Spleen (tissue), 11 donors: ENCODE measurements around the gene NRXN3. TPM values are rescaled to one million over a fixed set of nuclear protein-coding genes. Genes with fewer than 3 reads are reported as not detected.

ENCODE experiments used
- DNase-seq: peaks from one replicate; pipeline ENCODE4 v3.0.0-alpha.2; 2020
- H3K27ac ChIP-seq, 8 donors: fragments of 200-600 bp; sonication (generic) in 7 of 8; 1 replicate in 4 of 8; 2 replicates in 4 of 8; pipeline versions ENCODE4 v1.5.0 to v1.8.0; 2016 to 2021; ENCODE audit warnings: inconsistent platforms in 4 of 8, mild to moderate bottlenecking in 4 of 8, moderate library complexity in 1 of 8
- H3K27me3 ChIP-seq, 7 donors: fragments of 200-600 bp; sonication (generic) in 6 of 7; replicated peaks in 1 of 7; 1 replicate in 4 of 7; 2 replicates in 3 of 7; pipeline versions ENCODE4 v1.5.0 to v1.8.0; 2016 to 2021; ENCODE audit warnings: inconsistent platforms in 3 of 7, mild to moderate bottlenecking in 1 of 7
- H3K36me3 ChIP-seq, 6 donors: fragments of 200-600 bp; sonication (generic) in 5 of 6; 1 replicate in 4 of 6; 2 replicates in 2 of 6; pipeline versions ENCODE4 v1.5.0 to v1.8.0; 2016 to 2021; ENCODE audit warnings: inconsistent platforms in 2 of 6
- H3K4me1 ChIP-seq, 6 donors: fragments of 200-600 bp; sonication (generic) in 5 of 6; 1 replicate in 3 of 6; 2 replicates in 3 of 6; pipeline versions ENCODE4 v1.5.0 to v1.8.0; 2016 to 2021; ENCODE audit warnings: inconsistent platforms in 3 of 6
- H3K4me3 ChIP-seq, 8 donors: fragments of 200-600 bp; sonication (generic) in 7 of 8; 1 replicate in 4 of 8; 2 replicates in 4 of 8; pipeline versions ENCODE4 v1.5.0 to v1.8.0; 2016 to 2021; ENCODE audit warnings: inconsistent platforms in 4 of 8, mild to moderate bottlenecking in 4 of 8, moderate library complexity in 2 of 8
- H3K9me3 ChIP-seq, 8 donors: fragments of 200-600 bp; sonication (generic) in 7 of 8; 1 replicate in 4 of 8; 2 replicates in 4 of 8; pipeline versions ENCODE4 v1.5.0 to v1.8.0; 2016 to 2021; ENCODE audit warnings: inconsistent platforms in 4 of 8
- CTCF ChIP-seq, 11 experiments: fragments of 200-600 bp in 7 of 11; fragments of 450-650 bp in 4 of 11; sonication (generic) in 4 of 11; IDR thresholded peaks in 8 of 11; conservative IDR thresholded peaks in 3 of 11; 1 replicate in 7 of 11; 2 replicates in 4 of 11; pipeline versions ENCODE4 v1.4.0 to v1.8.0; 2016 to 2021; ENCODE audit warnings: antibody characterized with exemption in 11 of 11, inconsistent platforms in 4 of 11, mild to moderate bottlenecking in 1 of 11
- POLR2A ChIP-seq, 3 donors: fragments of 450-650 bp; IDR thresholded peaks; one replicate each; pipeline ENCODE4 v1.5.1; 2017; ENCODE audit warnings: antibody characterized with exemption in 3 of 3, mild to moderate bottlenecking in 1 of 3
- POLR2AphosphoS5 ChIP-seq, 3 donors: sonication (generic); formaldehyde crosslinking; IDR thresholded peaks; one replicate each; pipeline ENCODE4 v1.5.1; 2017; ENCODE audit warnings: antibody characterized with exemption in 3 of 3
- WGBS, 5 donors: extraction: QIAGEN DNeasy Blood & Tissue Kit in 3 of 5; methylation state at CpG; one replicate each; pipeline versions ENCODE4 v1.1.5 to v1.1.7; 2013 to 2018; 5-methylcytosine and 5-hydroxymethylcytosine counted together
- intact Hi-C: fragments of 100-400 bp; cut with DNase I; formaldehyde crosslinking; loops from one replicate; pipeline ENCODE4 v1.15.0; 2023; ENCODE audit warnings: low total_unique reads
- polyA plus RNA-seq, 3 donors: library from polyadenylated mRNA; stranded (reverse); fragments of 200-250 nt; gene quantifications; one replicate each; pipeline ENCODE4 v1.2.1, GENCODE V29; 2013
- total RNA-seq, 7 donors: library from RNA; depleted of rRNA in 3 of 7; stranded (reverse); fragments of >200 nt in 3 of 7; fragmentation: NEBNext Ultra II Directional in 4 of 7; extraction: Animal tissue kit (Norgen Biotek cat#: 25700) in 4 of 7; gene quantifications; one replicate each; pipeline versions ENCODE4 v1.1.0 to v1.2.1, GENCODE V29; 2016 to 2021
- donor health status: healthy with polysubstance abuse.
- donor health status: DM: no; HTN: no; CAD: no; lungs with moderate emphysema.
- donor health status: DM: no; HTN: no; CAD: no.
- donor health status: Bipolar disorder and iron deficiency.
- donor health status: healthy.
- donor health status: DM: no; HTN: no; CAD: no.
- donor health status: DM: yes; HTN: yes; CAD: no.

NRXN3 gene
- total and polyA plus RNA-seq, 10 donors: 0.21 to 11.5 (median 1.6) TPM

- Histone ChIP-seq H3K9me3 (no peaks in the 10 kb centered on the region), H3K27ac (no peak overlapping the region), H3K4me3 (no peak overlapping the region), H3K36me3 (no peaks in the 10 kb centered on the region), H3K27me3 (no peaks in the 10 kb centered on the region), H3K4me1 (no peaks in the 10 kb centered on the region)
- intact Hi-C loops: no loop called here
- 60 to 66% (median 65%) methylated on average over 4 of the region's 4 CpGs for WGBS, 5 donors
- no peak for DNase-seq
- no peak for TF ChIP-seq POLR2AphosphoS5 (IDR thresholded peaks at IDR 0.05)
- TF ChIP-seq CTCF (IDR thresholded peaks at IDR 0.05 in 8 of 11, conservative IDR thresholded peaks at IDR 0.05 in 3 of 11): no peak
- TF ChIP-seq POLR2A (IDR thresholded peaks at IDR 0.05): no peak
Measured at GRCh38 chr14:79084861-79085260, 914.7 kb downstream of the NRXN3 start.

- H3K4me1 ChIP-seq: no peaks in the 10 kb centered on the region
- H3K4me3 ChIP-seq: no peak overlapping the region
- H3K9me3 ChIP-seq: no peaks in the 10 kb centered on the region
- 72 to 84% (median 73%) methylated on average over 3 of the region's 3 CpGs for WGBS, 5 donors
- TF ChIP-seq POLR2A (IDR thresholded peaks at IDR 0.05) (no peak), CTCF (IDR thresholded peaks at IDR 0.05 in 8 of 11, conservative IDR thresholded peaks at IDR 0.05 in 3 of 11) (no peak), POLR2AphosphoS5 (IDR thresholded peaks at IDR 0.05) (no peak)
- H3K27me3 ChIP-seq: no peaks in the 10 kb centered on the region
- no peak for DNase-seq
- intact Hi-C loops: no loop called here
- H3K36me3 ChIP-seq: no peaks in the 10 kb centered on the region
- H3K27ac ChIP-seq: no peak overlapping the region
Measured at GRCh38 chr14:79089576-79089975, 919.4 kb downstream of the NRXN3 start.

- H3K36me3 ChIP-seq: no peaks in the 10 kb centered on the region
- H3K27me3 ChIP-seq: no peaks in the 10 kb centered on the region
- no peak for DNase-seq
- no peak overlapping the region for H3K27ac ChIP-seq
- intact Hi-C loops: no loop called here
- H3K4me3 ChIP-seq: no peak overlapping the region
- WGBS, 5 donors: 55 to 72% (median 66%) methylated on average over 2 of the region's 2 CpGs
- no peaks in the 10 kb centered on the region for H3K4me1 ChIP-seq
- no peak for TF ChIP-seq POLR2AphosphoS5 (IDR thresholded peaks at IDR 0.05)
- no peak for TF ChIP-seq CTCF (IDR thresholded peaks at IDR 0.05 in 8 of 11, conservative IDR thresholded peaks at IDR 0.05 in 3 of 11)
- no peak for TF ChIP-seq POLR2A (IDR thresholded peaks at IDR 0.05)
- no peaks in the 10 kb centered on the region for H3K9me3 ChIP-seq
Measured at GRCh38 chr14:79090641-79091180, 920.5 kb downstream of the NRXN3 start.

GRCh38 chr14:79091381-79091963 lies 921.3 kb downstream of the NRXN3 start:
- Histone ChIP-seq H3K27ac (no peak overlapping the region), H3K27me3 (no peaks in the 10 kb centered on the region), H3K36me3 (no peaks in the 10 kb centered on the region), H3K4me1 (no peaks in the 10 kb centered on the region), H3K4me3 (no peak overlapping the region), H3K9me3 (no peaks in the 10 kb centered on the region)
- no peak for DNase-seq
- TF ChIP-seq CTCF (IDR thresholded peaks at IDR 0.05 in 8 of 11, conservative IDR thresholded peaks at IDR 0.05 in 3 of 11) (no peak), POLR2AphosphoS5 (IDR thresholded peaks at IDR 0.05) (no peak), POLR2A (IDR thresholded peaks at IDR 0.05) (no peak)
- intact Hi-C loops: no loop called here
- WGBS, 5 donors: 50 to 61% (median 52%) methylated on average over 4 of the region's 4 CpGs
